Measurements from ENCODE around the gene ABCC1.

The ABCC1 gene

GRCh38 chr16:16003719-16004313 lies 54.4 kb downstream of the ABCC1 start:
- Histone ChIP-seq H3K27me3 (replicated peaks; ENCODE audit: control insufficient read depth, insufficient read depth, low read length) (no peaks in the 10 kb centered on the region), H3K4me1 (ENCODE audit: control insufficient read depth, insufficient read depth, low read length) (peaks cover 18% of the 10 kb centered on the region), H3K4me3 (ENCODE audit: low read length) (no peak overlapping the region), H3K9ac (ENCODE audit: low read length) (no peak overlapping the region), H3K9me3 (ENCODE audit: control insufficient read depth, low read length) (no peaks in the 10 kb centered on the region), H3K36me3 (ENCODE audit: control insufficient read depth, insufficient read depth, low read length, severe bottlenecking) (no peaks in the 10 kb centered on the region)
- DNase-seq (ENCODE audit: low read depth), result no peak

- DNase-seq (ENCODE audit: low read depth), result peak; percentile 87
- Histone ChIP-seq H3K27me3 (replicated peaks; ENCODE audit: control insufficient read depth, insufficient read depth, low read length) (no peaks in the 10 kb centered on the region), H3K36me3 (ENCODE audit: control insufficient read depth, insufficient read depth, low read length, severe bottlenecking) (peaks cover 1% of the 10 kb centered on the region), H3K4me3 (ENCODE audit: low read length) (no peak overlapping the region), H3K9ac (ENCODE audit: low read length) (no peak overlapping the region), H3K4me1 (ENCODE audit: control insufficient read depth, insufficient read depth, low read length) (peaks cover 18% of the 10 kb centered on the region), H3K9me3 (ENCODE audit: control insufficient read depth, low read length) (no peaks in the 10 kb centered on the region)
Measured at GRCh38 chr16:16004314-16004749, 54.9 kb downstream of the ABCC1 start.

- H3K9ac ChIP-seq (ENCODE audit: low read length), result peak overlapping the region; percentile 56
- peak; percentile 30 for DNase-seq (ENCODE audit: low read depth)
- peaks cover 18% of the 10 kb centered on the region for H3K4me1 ChIP-seq (ENCODE audit: control insufficient read depth, insufficient read depth, low read length)
Measured at GRCh38 chr16:16005721-16006120, 56.3 kb downstream of the ABCC1 start.

DNA sequence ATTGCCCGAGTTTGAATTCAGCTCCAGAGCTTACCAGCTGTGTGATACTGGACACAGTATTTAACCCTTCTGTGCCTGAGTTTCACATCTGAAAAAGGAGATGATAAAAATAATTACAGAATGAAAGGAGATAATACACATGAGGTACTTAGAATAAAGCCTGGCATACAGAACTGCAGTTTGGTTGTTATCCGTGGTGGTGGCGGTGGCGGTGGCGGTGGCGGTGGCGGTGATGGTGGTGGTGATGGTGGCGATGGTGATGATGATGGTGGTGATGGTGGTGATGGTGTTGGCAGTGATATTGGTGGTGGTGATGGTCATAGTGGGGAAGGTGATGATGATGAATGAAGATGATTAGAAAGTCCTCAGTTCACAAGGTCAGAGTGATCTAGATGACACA lies 57.2 kb downstream of the ABCC1 start:
- Histone ChIP-seq H3K9me3 (ENCODE audit: control insufficient read depth, low read length) (no peaks in the 10 kb centered on the region), H3K9ac (ENCODE audit: low read length) (peak overlapping the region; percentile 56), H3K4me3 (ENCODE audit: low read length) (no peak overlapping the region), H3K4me1 (ENCODE audit: control insufficient read depth, insufficient read depth, low read length) (peaks cover 18% of the 10 kb centered on the region), H3K36me3 (ENCODE audit: control insufficient read depth, insufficient read depth, low read length, severe bottlenecking) (peaks cover 16% of the 10 kb centered on the region), H3K27me3 (replicated peaks; ENCODE audit: control insufficient read depth, insufficient read depth, low read length) (no peaks in the 10 kb centered on the region)
- DNase-seq (ENCODE audit: low read depth), result no peak

More at GRCh38 chr16:16005721-16006120, 56.3 kb downstream of the ABCC1 start:
- no peaks in the 10 kb centered on the region for H3K27me3 ChIP-seq (replicated peaks; ENCODE audit: control insufficient read depth, insufficient read depth, low read length)
- no peak overlapping the region for H3K4me3 ChIP-seq (ENCODE audit: low read length)
- no peaks in the 10 kb centered on the region for H3K9me3 ChIP-seq (ENCODE audit: control insufficient read depth, low read length)
- H3K36me3 ChIP-seq (ENCODE audit: control insufficient read depth, insufficient read depth, low read length, severe bottlenecking), result peaks cover 14% of the 10 kb centered on the region

DNA sequence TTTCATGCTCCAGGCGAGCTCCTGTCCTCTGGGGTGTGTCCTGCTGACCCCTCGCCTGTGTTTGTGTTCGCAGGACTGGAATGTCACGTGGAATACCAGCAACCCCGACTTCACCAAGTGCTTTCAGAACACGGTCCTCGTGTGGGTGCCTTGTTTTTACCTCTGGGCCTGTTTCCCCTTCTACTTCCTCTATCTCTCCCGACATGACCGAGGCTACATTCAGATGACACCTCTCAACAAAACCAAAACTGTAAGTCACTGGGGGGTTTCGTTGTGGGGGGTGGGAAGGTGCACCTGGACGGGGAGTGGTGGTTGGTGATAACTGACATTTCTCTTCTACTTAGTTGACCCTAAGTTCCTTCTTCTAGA lies 58.3 kb downstream of the ABCC1 start:
- Histone ChIP-seq H3K27me3 (replicated peaks; ENCODE audit: control insufficient read depth, insufficient read depth, low read length) (no peaks in the 10 kb centered on the region), H3K36me3 (ENCODE audit: control insufficient read depth, insufficient read depth, low read length, severe bottlenecking) (peaks cover 24% of the 10 kb centered on the region), H3K4me1 (ENCODE audit: control insufficient read depth, insufficient read depth, low read length) (peaks cover 18% of the 10 kb centered on the region), H3K9ac (ENCODE audit: low read length) (no peak overlapping the region), H3K9me3 (ENCODE audit: control insufficient read depth, low read length) (no peaks in the 10 kb centered on the region), H3K4me3 (ENCODE audit: low read length) (no peak overlapping the region)
- DNase-seq (ENCODE audit: low read depth), result no peak

DNA sequence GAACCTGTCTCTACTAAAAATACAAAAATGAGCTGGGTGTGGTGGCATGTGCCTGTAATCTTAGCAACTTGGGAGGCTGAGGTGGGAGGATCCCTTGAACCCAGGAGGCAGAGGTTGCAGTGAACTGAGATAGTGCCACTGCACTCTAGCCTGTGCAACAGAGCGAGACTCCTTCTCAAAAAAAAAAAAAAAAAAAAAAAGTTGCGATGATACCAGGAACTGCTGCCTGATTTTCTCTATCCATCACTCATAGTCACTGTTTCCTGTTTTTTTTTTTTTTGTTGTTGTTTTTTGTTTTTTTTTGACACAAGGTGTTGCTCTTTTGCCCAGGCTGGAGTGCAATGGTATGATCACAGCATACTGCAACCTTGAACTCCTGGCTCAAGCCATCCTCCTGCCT lies 59.2 kb downstream of the ABCC1 start:
- Histone ChIP-seq H3K4me1 (ENCODE audit: control insufficient read depth, insufficient read depth, low read length) (peaks cover 18% of the 10 kb centered on the region), H3K4me3 (ENCODE audit: low read length) (no peak overlapping the region), H3K27me3 (replicated peaks; ENCODE audit: control insufficient read depth, insufficient read depth, low read length) (no peaks in the 10 kb centered on the region), H3K36me3 (ENCODE audit: control insufficient read depth, insufficient read depth, low read length, severe bottlenecking) (peaks cover 30% of the 10 kb centered on the region), H3K9ac (ENCODE audit: low read length) (no peak overlapping the region), H3K9me3 (ENCODE audit: control insufficient read depth, low read length) (no peaks in the 10 kb centered on the region)
- no peak for DNase-seq (ENCODE audit: low read depth)

- no peak for DNase-seq (ENCODE audit: low read depth)
- H3K4me3 ChIP-seq (ENCODE audit: low read length), result no peak overlapping the region
- no peaks in the 10 kb centered on the region for H3K9me3 ChIP-seq (ENCODE audit: control insufficient read depth, low read length)
- H3K9ac ChIP-seq (ENCODE audit: low read length), result no peak overlapping the region
- peaks cover 17% of the 10 kb centered on the region for H3K4me1 ChIP-seq (ENCODE audit: control insufficient read depth, insufficient read depth, low read length)
- no peaks in the 10 kb centered on the region for H3K27me3 ChIP-seq (replicated peaks; ENCODE audit: control insufficient read depth, insufficient read depth, low read length)
- H3K36me3 ChIP-seq (ENCODE audit: control insufficient read depth, insufficient read depth, low read length, severe bottlenecking), result peaks cover 33% of the 10 kb centered on the region
Measured at GRCh38 chr16:16009401-16009800, 60.0 kb downstream of the ABCC1 start.

GRCh38 chr16:16010194-16010593 lies 60.8 kb downstream of the ABCC1 start:
- H3K9me3 ChIP-seq (ENCODE audit: control insufficient read depth, low read length), result no peaks in the 10 kb centered on the region
- DNase-seq (ENCODE audit: low read depth), result no peak
- peaks cover 33% of the 10 kb centered on the region for H3K36me3 ChIP-seq (ENCODE audit: control insufficient read depth, insufficient read depth, low read length, severe bottlenecking)
- H3K4me1 ChIP-seq (ENCODE audit: control insufficient read depth, insufficient read depth, low read length), result peaks cover 20% of the 10 kb centered on the region
- no peak overlapping the region for H3K4me3 ChIP-seq (ENCODE audit: low read length)
- H3K27me3 ChIP-seq (replicated peaks; ENCODE audit: control insufficient read depth, insufficient read depth, low read length), result no peaks in the 10 kb centered on the region
- no peak overlapping the region for H3K9ac ChIP-seq (ENCODE audit: low read length)

- H3K9ac ChIP-seq (ENCODE audit: low read length), result no peak overlapping the region
- no peaks in the 10 kb centered on the region for H3K9me3 ChIP-seq (ENCODE audit: control insufficient read depth, low read length)
- no peak for DNase-seq (ENCODE audit: low read depth)
- no peaks in the 10 kb centered on the region for H3K27me3 ChIP-seq (replicated peaks; ENCODE audit: control insufficient read depth, insufficient read depth, low read length)
- peaks cover 37% of the 10 kb centered on the region for H3K36me3 ChIP-seq (ENCODE audit: control insufficient read depth, insufficient read depth, low read length, severe bottlenecking)
- no peak overlapping the region for H3K4me3 ChIP-seq (ENCODE audit: low read length)
- peaks cover 19% of the 10 kb centered on the region for H3K4me1 ChIP-seq (ENCODE audit: control insufficient read depth, insufficient read depth, low read length)
Measured at GRCh38 chr16:16012144-16012543, 62.7 kb downstream of the ABCC1 start.

DNA sequence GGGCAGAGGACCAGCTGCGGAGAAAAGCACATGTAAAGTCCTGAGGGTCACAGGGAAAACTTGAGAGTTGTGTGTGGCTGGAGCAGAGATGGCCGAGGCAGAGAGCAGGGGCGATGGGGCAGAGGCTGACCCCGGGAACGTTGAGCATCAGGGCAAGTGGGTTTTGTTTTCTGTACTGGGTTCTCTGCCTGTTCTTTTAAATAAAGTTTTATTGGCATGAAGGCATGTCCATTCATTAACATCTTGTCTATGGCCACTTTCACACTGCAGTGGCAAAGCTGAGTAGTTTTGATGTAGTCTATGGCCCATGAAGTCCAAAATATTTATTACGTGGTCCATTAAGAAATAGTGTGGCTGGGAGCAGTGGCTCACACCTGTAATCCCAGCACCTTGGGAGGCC lies 64.4 kb downstream of the ABCC1 start:
- H3K9me3 ChIP-seq (ENCODE audit: control insufficient read depth, low read length), result no peaks in the 10 kb centered on the region

GRCh38 chr16:16014329-16015224 lies 65.2 kb downstream of the ABCC1 start:
- no peak overlapping the region for H3K9ac ChIP-seq (ENCODE audit: low read length)
- H3K4me1 ChIP-seq (ENCODE audit: control insufficient read depth, insufficient read depth, low read length), result peaks cover 33% of the 10 kb centered on the region
- H3K4me3 ChIP-seq (ENCODE audit: low read length), result no peak overlapping the region
- H3K27me3 ChIP-seq (replicated peaks; ENCODE audit: control insufficient read depth, insufficient read depth, low read length), result no peaks in the 10 kb centered on the region
- H3K36me3 ChIP-seq (ENCODE audit: control insufficient read depth, insufficient read depth, low read length, severe bottlenecking), result peaks cover 39% of the 10 kb centered on the region
- DNase-seq (ENCODE audit: low read depth), result peak; percentile 61
- no peaks in the 10 kb centered on the region for H3K9me3 ChIP-seq (ENCODE audit: control insufficient read depth, low read length)

More for the DNA sequence above, 64.4 kb downstream of the ABCC1 start:
- H3K4me3 ChIP-seq (ENCODE audit: low read length), result no peak overlapping the region
- H3K4me1 ChIP-seq (ENCODE audit: control insufficient read depth, insufficient read depth, low read length), result peaks cover 26% of the 10 kb centered on the region
- no peak for DNase-seq (ENCODE audit: low read depth)
- H3K27me3 ChIP-seq (replicated peaks; ENCODE audit: control insufficient read depth, insufficient read depth, low read length), result no peaks in the 10 kb centered on the region
- no peak overlapping the region for H3K9ac ChIP-seq (ENCODE audit: low read length)
- H3K36me3 ChIP-seq (ENCODE audit: control insufficient read depth, insufficient read depth, low read length, severe bottlenecking), result peaks cover 42% of the 10 kb centered on the region
